ENCODE measurements around the gene ZBTB33.
A peak's percentile ranks its signal among the peaks of the same experiment; 100 is the strongest.

Gene ZBTB33

GRCh38 chrX:120250522-120251271, at the start of gene ZBTB33:
Gene ZBTB33, plus strand, starts transcription at chrX:120250812. Its CDS starts 2,604 bp downstream, at chrX:120253416.
- FAIRE-seq, result no peak

- no peak for FAIRE-seq
Observed at GRCh38 chrX:120200851-120201250, 49.8 kb upstream of the ZBTB33 start.

GRCh38 chrX:120205816-120206753, 44.5 kb upstream of the ZBTB33 start:
- FAIRE-seq, result no peak

- no peak for FAIRE-seq
Observed at GRCh38 chrX:120207009-120207605, 43.5 kb upstream of the ZBTB33 start.

DNA sequence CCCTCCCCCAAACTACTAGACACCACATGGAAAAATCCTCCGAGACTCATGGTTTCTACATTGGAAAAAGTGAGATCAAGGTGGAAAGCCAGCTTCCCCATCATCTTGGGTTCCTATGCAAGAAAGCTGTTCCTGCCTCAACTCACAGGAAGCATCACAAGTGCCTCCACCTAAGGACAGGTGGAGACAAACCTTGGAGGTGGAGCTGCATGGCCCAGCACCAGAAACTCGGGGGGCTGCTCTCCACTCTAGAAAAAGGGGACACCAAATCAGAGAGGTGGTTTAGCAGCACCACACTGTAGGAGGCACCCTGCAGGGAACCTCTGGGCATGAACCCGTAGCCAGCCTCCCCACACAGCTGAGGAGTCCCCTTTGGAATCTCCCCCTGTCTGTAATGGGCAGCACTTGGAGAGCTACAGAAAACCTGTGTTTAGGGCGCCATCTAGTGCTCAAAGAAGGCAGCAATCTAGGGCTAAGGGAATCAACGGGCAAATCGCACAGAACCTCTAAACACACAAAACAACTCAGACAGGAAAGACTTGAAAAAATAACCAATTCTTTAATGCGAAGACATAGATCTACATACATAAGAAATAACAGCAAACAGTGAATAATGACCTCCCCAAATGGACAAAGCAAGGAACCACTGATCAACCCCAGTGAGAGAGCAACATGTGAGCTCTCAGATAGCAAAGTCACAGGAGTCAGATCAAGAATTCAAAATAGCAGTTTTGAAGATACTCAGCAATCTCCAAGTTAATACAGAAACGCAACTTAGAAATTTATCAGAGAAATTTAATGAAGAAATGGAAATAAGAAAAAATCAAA, 37.0 kb upstream of the ZBTB33 start:
- FAIRE-seq, result peak; percentile 60

DNA sequence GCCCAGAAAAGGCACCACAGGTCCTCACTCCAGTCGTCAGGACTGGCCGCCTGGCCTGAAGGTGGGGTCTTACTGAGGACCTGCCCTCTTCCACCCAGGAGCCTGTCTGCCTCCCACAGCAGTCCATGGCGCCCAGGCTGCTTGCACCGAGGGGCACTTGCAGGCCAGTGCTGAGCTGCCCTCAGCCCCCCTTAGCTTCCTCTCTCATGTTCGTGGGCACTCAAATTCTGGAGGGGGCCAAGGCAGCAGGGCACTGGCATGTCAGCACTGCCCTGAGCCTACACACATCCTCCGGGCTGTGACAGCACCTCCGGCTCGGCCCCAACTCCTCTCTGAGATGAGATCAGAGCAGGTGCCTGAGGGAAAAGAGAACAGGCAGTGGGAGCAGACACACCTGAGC, 27.2 kb upstream of the ZBTB33 start:
- FAIRE-seq, result no peak

DNA sequence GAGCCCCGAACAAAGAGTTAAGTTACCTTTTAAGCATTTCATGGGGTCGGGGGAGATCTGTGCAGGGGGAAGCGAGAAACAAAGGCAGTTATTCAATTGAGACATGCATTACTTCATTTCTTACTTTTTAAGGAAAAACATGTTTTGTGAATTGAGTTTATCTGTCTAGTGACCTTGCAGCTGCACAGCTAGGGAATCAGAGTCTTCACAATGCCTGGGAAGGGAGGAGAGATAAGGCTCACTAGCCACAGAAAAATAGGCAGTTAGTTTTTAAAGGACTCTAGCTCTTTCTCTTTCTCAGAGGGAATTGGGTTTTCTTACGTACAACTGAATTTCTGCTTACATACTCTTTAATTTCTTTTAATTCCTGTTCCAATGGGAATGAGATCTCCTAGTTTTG, 26.2 kb upstream of the ZBTB33 start:
- FAIRE-seq, result no peak

- no peak for FAIRE-seq
Observed at GRCh38 chrX:120228187-120228908, 22.3 kb upstream of the ZBTB33 start.

DNA sequence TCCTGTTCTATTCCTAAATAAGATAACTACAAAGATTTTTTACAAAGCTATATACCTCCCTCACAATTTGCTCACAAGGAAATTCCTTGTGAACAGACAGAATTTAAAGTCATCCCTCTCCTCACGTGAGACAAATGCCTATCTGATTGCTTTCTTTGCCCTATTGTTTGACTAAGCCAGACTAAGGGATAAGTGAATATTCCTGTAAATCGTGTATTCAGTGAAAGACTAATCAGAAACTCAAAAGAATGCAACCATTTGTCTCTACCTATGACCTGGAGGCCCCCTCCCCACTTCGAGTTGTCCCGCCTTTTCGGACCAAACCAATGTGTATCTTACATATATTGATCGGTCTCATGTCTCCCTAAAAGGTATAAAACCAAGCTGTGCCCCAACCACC, 15.3 kb upstream of the ZBTB33 start:
- no peak for FAIRE-seq

- no peak for FAIRE-seq
Observed at GRCh38 chrX:120236687-120237479, 13.7 kb upstream of the ZBTB33 start.

DNA sequence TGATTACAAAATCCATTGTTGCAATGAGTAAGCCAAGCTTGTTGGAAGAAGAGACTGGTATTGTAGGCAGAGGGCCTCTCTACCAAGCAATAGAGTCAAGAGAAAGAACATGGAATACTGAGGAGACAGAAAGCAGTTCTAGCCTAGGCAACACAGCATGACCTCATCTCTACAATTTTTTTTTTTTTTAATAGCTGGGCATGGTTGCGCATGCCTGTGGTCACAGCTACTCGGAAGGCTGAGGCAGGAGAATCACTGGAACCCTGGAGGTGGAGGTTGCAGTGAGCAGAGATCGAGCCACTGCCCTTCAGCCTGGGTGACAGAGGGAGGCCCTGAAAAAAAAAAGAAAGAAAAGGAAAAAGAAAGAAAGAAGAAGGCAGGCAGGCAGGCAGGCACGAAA, 11.7 kb upstream of the ZBTB33 start:
- no peak for FAIRE-seq

- FAIRE-seq, result no peak
Observed at GRCh38 chrX:120242813-120243212, 7.8 kb upstream of the ZBTB33 start.

DNA sequence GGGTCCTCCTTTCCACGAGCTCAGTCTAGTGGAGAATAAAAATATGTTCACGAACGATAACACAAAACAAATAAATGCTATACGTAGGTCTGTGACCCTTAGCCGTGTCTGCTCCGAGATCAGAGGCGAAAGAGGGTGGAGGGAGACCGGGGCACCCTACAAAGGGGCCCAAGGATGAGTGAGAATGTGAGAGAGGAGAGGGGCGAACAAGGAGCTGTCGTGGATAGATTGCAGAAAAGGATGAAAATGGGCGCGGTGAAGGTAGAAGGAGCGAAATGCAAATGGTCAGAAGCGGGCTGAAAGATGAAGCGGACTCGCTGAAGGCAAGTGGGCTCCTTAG, 6.2 kb upstream of the ZBTB33 start:
- FAIRE-seq, result no peak

- FAIRE-seq, result peak; percentile 96
Observed at GRCh38 chrX:120244735-120245498, 5.7 kb upstream of the ZBTB33 start.

DNA sequence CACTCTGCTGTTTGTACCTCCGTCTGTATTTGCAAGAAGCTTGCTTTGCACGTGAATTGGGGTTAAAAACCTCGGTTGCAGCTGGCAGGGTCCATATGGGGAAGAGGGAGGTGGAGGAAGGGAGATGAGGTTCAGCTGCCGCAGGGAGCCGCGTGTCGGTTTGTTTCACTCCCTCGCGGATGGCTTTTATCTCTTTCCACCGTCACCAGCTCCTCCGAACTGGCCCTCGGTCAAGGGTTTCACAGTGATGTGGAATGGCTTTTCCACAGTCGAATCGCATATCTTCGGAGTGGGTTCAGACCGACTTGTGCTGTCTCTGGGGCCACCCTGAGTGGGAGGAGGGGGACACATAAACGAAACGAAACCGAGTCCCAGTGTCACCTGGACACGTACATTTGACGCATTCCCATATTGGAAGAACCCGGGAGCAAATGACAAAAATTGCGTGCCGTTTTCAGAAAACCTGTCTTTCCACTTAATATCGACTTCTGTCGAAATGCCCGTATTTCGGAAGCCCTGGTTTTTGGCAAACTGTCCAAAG, 929 bp downstream of the ZBTB33 start:
- peak; percentile 71 for FAIRE-seq

GRCh38 chrX:120253784-120254183, 3.2 kb downstream of the ZBTB33 start:
- no peak for FAIRE-seq

- no peak for FAIRE-seq
Observed at GRCh38 chrX:120260369-120260768, 9.8 kb downstream of the ZBTB33 start.

DNA sequence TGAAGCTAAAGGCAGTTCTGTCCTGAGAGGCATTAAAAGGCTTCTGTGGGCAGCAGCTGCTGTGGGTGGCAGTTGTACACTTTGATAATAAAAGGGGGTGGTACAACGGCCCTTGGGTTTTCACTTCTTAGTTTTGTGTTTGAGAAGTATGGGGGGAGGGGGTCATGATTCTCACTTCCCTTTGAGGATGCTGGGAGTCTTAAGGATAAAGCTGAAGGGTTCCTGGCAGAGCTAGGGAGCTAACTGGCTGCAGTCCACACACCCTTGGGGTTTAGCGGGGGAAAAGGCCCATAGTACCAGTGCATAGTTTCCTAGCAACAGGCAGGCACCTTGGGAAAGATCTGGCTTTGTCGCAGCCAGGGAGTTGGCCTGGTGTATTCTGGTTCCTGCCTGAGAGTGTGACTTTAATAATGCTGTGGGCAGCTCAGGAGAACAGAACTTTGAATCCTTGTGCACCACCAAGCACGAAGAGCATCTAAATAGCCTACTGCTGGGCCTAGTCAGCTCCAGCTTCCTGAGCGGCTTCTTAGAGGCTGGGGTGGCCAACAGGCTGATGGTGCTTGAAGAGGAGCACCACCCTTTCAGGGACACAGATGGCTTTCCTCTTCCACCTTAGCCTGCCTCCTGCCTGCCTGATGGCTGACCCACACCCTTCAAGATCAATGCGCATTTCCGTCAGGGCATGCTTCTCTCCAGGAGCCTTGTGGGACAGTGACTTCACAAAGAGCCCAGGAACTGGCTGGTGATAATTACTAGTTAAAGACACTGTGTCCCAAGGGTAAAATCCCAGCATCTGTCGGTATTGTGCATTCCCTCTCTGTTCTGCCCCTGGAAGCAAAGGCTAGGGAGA, 12.5 kb downstream of the ZBTB33 start:
- FAIRE-seq, result peak; percentile 60

- FAIRE-seq, result no peak
Observed at GRCh38 chrX:120264341-120264740, 13.7 kb downstream of the ZBTB33 start.
